Esophagus squamous epithelium (tissue), 4 donors: Measurements from ENCODE around the gene RABL3.

Source experiments
- CTCF ChIP-seq, 6 experiments: fragments of 450-650 bp in 4 of 6; fragments of 200-600 bp in 2 of 6; sonication (generic) in 2 of 6; IDR thresholded peaks; one replicate each; pipeline ENCODE4 v1.5.1; 2016 to 2019; ENCODE audit warnings: antibody characterized with exemption in 6 of 6, mild to moderate bottlenecking in 4 of 6, moderate library complexity in 4 of 6
- POLR2A ChIP-seq, 4 donors: fragments of 450-650 bp; IDR thresholded peaks; one replicate each; pipeline ENCODE4 v1.6.1; 2017; ENCODE audit warnings: antibody characterized with exemption in 4 of 4, mild to moderate bottlenecking in 4 of 4, moderate library complexity in 3 of 4

- TF ChIP-seq POLR2A (IDR thresholded peaks at IDR 0.05) = no peak
- no peak for TF ChIP-seq CTCF (IDR thresholded peaks at IDR 0.05)
These were observed 11.5 kb downstream of the RABL3 start for GRCh38 chr3:120730576-120731542.
